H9 (cell line): ENCODE data around the gene CHMP6. TPM values are rescaled to one million over a fixed set of nuclear protein-coding genes. Genes with fewer than 3 reads are reported as not detected.

Experiments used
- DNase-seq: peaks from one replicate; pipeline ENCODE4 v3.0.0-alpha.2; 2017
- H2AFZ ChIP-seq: one replicate; pipeline ENCODE4 v1.6.1; 2013; ENCODE audit warnings: mild to moderate bottlenecking, low read length, control low read depth, moderate library complexity
- H2AK5ac ChIP-seq: 2 replicates; pipeline ENCODE4 v1.6.1; 2013; ENCODE audit warnings: low read length, control low read depth, mixed read lengths; ENCODE audit not compliant: insufficient read length
- H2BK120ac ChIP-seq: one replicate; pipeline ENCODE4 v1.6.1; 2013; ENCODE audit warnings: low read depth, mild to moderate bottlenecking, low read length, control low read depth, inconsistent platforms; ENCODE audit not compliant: poor library complexity, severe bottlenecking
- H2BK12ac ChIP-seq: 2 replicates; pipeline ENCODE4 v1.6.1; 2013; ENCODE audit warnings: low read length, control low read depth, mixed read lengths, low read depth; ENCODE audit not compliant: insufficient read length
- H2BK15ac ChIP-seq: 2 replicates; pipeline ENCODE4 v1.6.1; 2013; ENCODE audit warnings: low read depth, low read length, control low read depth
- H2BK20ac ChIP-seq: one replicate; pipeline ENCODE4 v1.6.1; 2013; ENCODE audit warnings: low read depth, mild to moderate bottlenecking, low read length, control low read depth, inconsistent platforms; ENCODE audit not compliant: poor library complexity, severe bottlenecking
- H2BK5ac ChIP-seq: 2 replicates; pipeline ENCODE4 v1.6.1; 2013; ENCODE audit warnings: low read length, control low read depth, mixed read lengths; ENCODE audit not compliant: insufficient read length
- H3K14ac ChIP-seq: 2 replicates; pipeline ENCODE4 v1.6.1; 2013; ENCODE audit warnings: low read length, control low read depth; ENCODE audit not compliant: insufficient read depth
- H3K18ac ChIP-seq: 2 replicates; pipeline ENCODE4 v1.6.1; 2013; ENCODE audit warnings: low read depth, mild to moderate bottlenecking, mixed read lengths, low read length, control low read depth; ENCODE audit not compliant: insufficient read length
- H3K23ac ChIP-seq: 2 replicates; pipeline ENCODE4 v1.6.1; 2013; ENCODE audit warnings: low read length, control low read depth, mixed read lengths, low read depth; ENCODE audit not compliant: insufficient read length
- H3K23me2 ChIP-seq: 2 replicates; pipeline ENCODE4 v1.6.1; 2013; ENCODE audit warnings: low read depth, mild to moderate bottlenecking, mixed read lengths, low read length, control low read depth; ENCODE audit not compliant: insufficient read length, poor library complexity, severe bottlenecking
- H3K27ac ChIP-seq: 2 replicates; pipeline ENCODE4 v1.5.1; 2013; ENCODE audit warnings: low read length, control low read depth, mixed read lengths, low read depth; ENCODE audit not compliant: insufficient read length
- H3K27me3 ChIP-seq: 2 replicates; pipeline ENCODE4 v1.6.1; 2013; ENCODE audit warnings: low read length, control low read depth, inconsistent platforms; ENCODE audit not compliant: insufficient read depth
- H3K4ac ChIP-seq: 2 replicates; pipeline ENCODE4 v1.6.1; 2013; ENCODE audit warnings: low read depth, mild to moderate bottlenecking, control low read depth, inconsistent platforms, low read length, moderate library complexity
- H3K4me1 ChIP-seq: 2 replicates; pipeline ENCODE4 v1.6.1; 2013; ENCODE audit warnings: low read length, control low read depth, inconsistent platforms; ENCODE audit not compliant: insufficient read depth
- H3K4me2 ChIP-seq: 2 replicates; pipeline ENCODE4 v1.6.1; 2013; ENCODE audit warnings: low read length, control low read depth, mixed read lengths; ENCODE audit not compliant: insufficient read length, insufficient read depth
- H3K56ac ChIP-seq: 2 replicates; pipeline ENCODE4 v1.6.1; 2013; ENCODE audit warnings: low read depth, mild to moderate bottlenecking, mixed read lengths, low read length, control low read depth; ENCODE audit not compliant: insufficient read length
- H3K79me1 ChIP-seq: 2 replicates; pipeline ENCODE4 v1.6.1; 2013; ENCODE audit warnings: low read depth, mild to moderate bottlenecking, moderate library complexity, low read length, control low read depth, inconsistent platforms; ENCODE audit not compliant: insufficient read depth, poor library complexity, severe bottlenecking
- H3K79me2 ChIP-seq: 2 replicates; pipeline ENCODE4 v1.6.1; 2013; ENCODE audit warnings: low read length, control low read depth, inconsistent platforms; ENCODE audit not compliant: insufficient read depth
- H3K9ac ChIP-seq: 2 replicates; pipeline ENCODE4 v1.6.1; 2013; ENCODE audit warnings: low read length, control low read depth, mixed read lengths; ENCODE audit not compliant: insufficient read length; ENCODE audit errors: extremely low read depth
- H3K9me3 ChIP-seq: one replicate; pipeline ENCODE4 v1.6.1; 2013; ENCODE audit warnings: low read depth, low read length, inconsistent platforms; ENCODE audit not compliant: control insufficient read depth
- H3T11ph ChIP-seq: one replicate; pipeline ENCODE4 v1.6.1; 2013; ENCODE audit warnings: mild to moderate bottlenecking, low read length, control low read depth, inconsistent platforms
- H4K20me1 ChIP-seq: one replicate; pipeline ENCODE4 v1.6.1; 2013; ENCODE audit not compliant: control insufficient read depth, insufficient read length, insufficient read depth
- H4K5ac ChIP-seq: 2 replicates; pipeline ENCODE4 v1.6.1; 2013; ENCODE audit warnings: low read depth, mild to moderate bottlenecking, mixed read lengths, low read length, control low read depth; ENCODE audit not compliant: insufficient read length
- H4K8ac ChIP-seq: replicated peaks from 2 replicates; pipeline ENCODE4 v1.6.1; 2013; ENCODE audit warnings: low read length, control low read depth, mixed read lengths, low read depth; ENCODE audit not compliant: insufficient read length
- H4K91ac ChIP-seq: 2 replicates; pipeline ENCODE4 v1.6.1; 2013; ENCODE audit warnings: low read depth, mild to moderate bottlenecking, moderate library complexity, mixed read lengths, low read length, control low read depth; ENCODE audit not compliant: insufficient read length
- H3K27ac Mint-ChIP-seq, 3 experiments: 2 replicates in 2 of 3; 3 replicates in 1 of 3; pipeline ENCODE4 v1.8.0; 2020 to 2021; ENCODE audit warnings: mixed read lengths in 3 of 3, mild to moderate bottlenecking in 1 of 3, moderate library complexity in 1 of 3
- H3K27me3 Mint-ChIP-seq: 2 replicates; pipeline ENCODE4 v1.8.0; 2021; ENCODE audit warnings: low read depth, mild to moderate bottlenecking, moderate library complexity, mixed read lengths
- H3K36me3 Mint-ChIP-seq, 3 experiments: 2 replicates in 2 of 3; 3 replicates in 1 of 3; pipeline ENCODE4 v1.8.0; 2020 to 2021; ENCODE audit warnings: low read depth in 3 of 3, mixed read lengths in 3 of 3; ENCODE audit not compliant: insufficient read depth in 1 of 3
- H3K4me1 Mint-ChIP-seq, 2 experiments: 2 replicates each; pipeline ENCODE4 v1.8.0; 2020; ENCODE audit warnings: mixed read lengths in 2 of 2
- H3K4me3 Mint-ChIP-seq, 2 experiments: 2 replicates in 1 of 2; 3 replicates in 1 of 2; pipeline ENCODE4 v1.8.0; 2020 to 2021; ENCODE audit warnings: mild to moderate bottlenecking in 2 of 2, mixed read lengths in 2 of 2, moderate library complexity in 1 of 2
- H3K9me3 Mint-ChIP-seq, 2 experiments: 2 replicates in 1 of 2; 3 replicates in 1 of 2; pipeline ENCODE4 v1.8.0; 2020; ENCODE audit warnings: mild to moderate bottlenecking in 2 of 2, mixed read lengths in 2 of 2, moderate library complexity in 1 of 2
- WGBS: extraction: QIAGEN DNeasy Blood & Tissue Kit; methylation state at CpG from one replicate; pipeline ENCODE4 v1.1.7; 2013; ENCODE audit warnings: missing lambda C conversion rate, low lambda C conversion rate, mixed read lengths; ENCODE audit not compliant: insufficient read length; ENCODE audit errors: extremely low coverage; 5-methylcytosine and 5-hydroxymethylcytosine counted together
- total RNA-seq: library from RNA; stranded (reverse); gene quantifications from 2 replicates; pipeline ENCODE4 v1.2.1, GENCODE V29; 2021
- TF ChIP-seq, protein P1 (sequence below): fragments of 200-600 bp; sonication (generic); conservative IDR thresholded peaks from 3 replicates; pipeline ENCODE4 v1.8.0; 2021; ENCODE audit warnings: antibody characterized with exemption, mild to moderate bottlenecking

CHMP6 gene
- total RNA-seq, 1 experiment from 2014 or later: 23.4 TPM

DNA sequence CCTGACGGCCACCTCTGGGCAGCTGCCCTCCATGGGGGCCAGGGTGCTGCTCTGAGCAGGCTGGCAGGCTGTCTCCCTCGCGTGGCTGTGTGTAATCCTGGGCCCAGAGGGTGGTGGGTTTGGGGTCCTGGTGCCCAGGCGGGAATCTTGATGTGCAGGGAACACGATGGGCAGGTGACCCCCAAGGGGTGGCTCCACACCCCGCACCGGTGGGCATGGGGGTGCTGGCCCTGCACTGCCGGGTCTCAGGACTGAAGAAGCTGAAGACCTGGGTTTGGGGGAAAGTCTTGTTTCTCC is 8.6 kb downstream of the CHMP6 start:
- Histone ChIP-seq H4K91ac (no peak overlapping the region), H3K4ac (no peak overlapping the region), H3K56ac (no peak overlapping the region), H4K20me1 (no peaks in the 10 kb centered on the region), H3K27me3 (no peaks in the 10 kb centered on the region; the same call in 1 of the 2 replicates), H2BK5ac (no peak overlapping the region), H3K9me3 (no peaks in the 10 kb centered on the region), H3K4me2 (no peak overlapping the region), H2AK5ac (no peak overlapping the region), H2AFZ (no peak overlapping the region), H3K79me1 (no peaks in the 10 kb centered on the region), H2BK20ac (no peak overlapping the region), H4K5ac (no peak overlapping the region), H2BK15ac (no peak overlapping the region), H3K27ac (no peak overlapping the region), H3K23ac (no peak overlapping the region), H3K23me2 (peaks cover 4% of the 10 kb centered on the region), H3K79me2 (no peaks in the 10 kb centered on the region), H4K8ac (no peak overlapping the region), H3T11ph (no peak overlapping the region), H3K4me1 (no peaks in the 10 kb centered on the region), H3K18ac (no peak overlapping the region), H3K9ac (no peak overlapping the region), H3K14ac (no peak overlapping the region), H2BK120ac (no peak overlapping the region), H2BK12ac (no peak overlapping the region)
- Mint-ChIP-seq H3K9me3 (peaks cover 0 to 4% of the 10 kb centered on the region in 2 experiments; a peak in 2 of 5 replicates), H3K27ac (no peak overlapping the region), H3K36me3 (peaks cover 5 to 20% (median 17%) of the 10 kb centered on the region in 3 experiments; a peak in 5 of 7 replicates), H3K27me3 (peaks cover 38% of the 10 kb centered on the region), H3K4me3 (no peak overlapping the region), H3K4me1 (peaks cover 10 to 14% of the 10 kb centered on the region in 2 experiments)
- WGBS: no CpG with 5 or more reads among the region's 8 CpGs
- TF ChIP-seq, protein P1, sequence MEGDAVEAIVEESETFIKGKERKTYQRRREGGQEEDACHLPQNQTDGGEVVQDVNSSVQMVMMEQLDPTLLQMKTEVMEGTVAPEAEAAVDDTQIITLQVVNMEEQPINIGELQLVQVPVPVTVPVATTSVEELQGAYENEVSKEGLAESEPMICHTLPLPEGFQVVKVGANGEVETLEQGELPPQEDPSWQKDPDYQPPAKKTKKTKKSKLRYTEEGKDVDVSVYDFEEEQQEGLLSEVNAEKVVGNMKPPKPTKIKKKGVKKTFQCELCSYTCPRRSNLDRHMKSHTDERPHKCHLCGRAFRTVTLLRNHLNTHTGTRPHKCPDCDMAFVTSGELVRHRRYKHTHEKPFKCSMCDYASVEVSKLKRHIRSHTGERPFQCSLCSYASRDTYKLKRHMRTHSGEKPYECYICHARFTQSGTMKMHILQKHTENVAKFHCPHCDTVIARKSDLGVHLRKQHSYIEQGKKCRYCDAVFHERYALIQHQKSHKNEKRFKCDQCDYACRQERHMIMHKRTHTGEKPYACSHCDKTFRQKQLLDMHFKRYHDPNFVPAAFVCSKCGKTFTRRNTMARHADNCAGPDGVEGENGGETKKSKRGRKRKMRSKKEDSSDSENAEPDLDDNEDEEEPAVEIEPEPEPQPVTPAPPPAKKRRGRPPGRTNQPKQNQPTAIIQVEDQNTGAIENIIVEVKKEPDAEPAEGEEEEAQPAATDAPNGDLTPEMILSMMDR: no peak
- no peak for DNase-seq
